HT-29 (cell line): ENCODE data around the gene FAM217B. TPM values are rescaled to one million over a fixed set of nuclear protein-coding genes. Genes with fewer than 3 reads are reported as not detected.

Source experiments
- DNase-seq: peaks from one replicate; pipeline ENCODE4 v3.0.0-alpha.2; 2015; ENCODE audit warnings: low spot score
- total RNA-seq: library from RNA; depleted of rRNA; stranded (reverse); fragments of >200 nt; shearing (Covaris generic); gene quantifications from 2 replicates; pipeline ENCODE4 v1.2.3, GENCODE V29; 2014; rRNA removed

FAM217B gene
- total RNA-seq, result 4.6 and 4.8 TPM in 2 replicates

DNA sequence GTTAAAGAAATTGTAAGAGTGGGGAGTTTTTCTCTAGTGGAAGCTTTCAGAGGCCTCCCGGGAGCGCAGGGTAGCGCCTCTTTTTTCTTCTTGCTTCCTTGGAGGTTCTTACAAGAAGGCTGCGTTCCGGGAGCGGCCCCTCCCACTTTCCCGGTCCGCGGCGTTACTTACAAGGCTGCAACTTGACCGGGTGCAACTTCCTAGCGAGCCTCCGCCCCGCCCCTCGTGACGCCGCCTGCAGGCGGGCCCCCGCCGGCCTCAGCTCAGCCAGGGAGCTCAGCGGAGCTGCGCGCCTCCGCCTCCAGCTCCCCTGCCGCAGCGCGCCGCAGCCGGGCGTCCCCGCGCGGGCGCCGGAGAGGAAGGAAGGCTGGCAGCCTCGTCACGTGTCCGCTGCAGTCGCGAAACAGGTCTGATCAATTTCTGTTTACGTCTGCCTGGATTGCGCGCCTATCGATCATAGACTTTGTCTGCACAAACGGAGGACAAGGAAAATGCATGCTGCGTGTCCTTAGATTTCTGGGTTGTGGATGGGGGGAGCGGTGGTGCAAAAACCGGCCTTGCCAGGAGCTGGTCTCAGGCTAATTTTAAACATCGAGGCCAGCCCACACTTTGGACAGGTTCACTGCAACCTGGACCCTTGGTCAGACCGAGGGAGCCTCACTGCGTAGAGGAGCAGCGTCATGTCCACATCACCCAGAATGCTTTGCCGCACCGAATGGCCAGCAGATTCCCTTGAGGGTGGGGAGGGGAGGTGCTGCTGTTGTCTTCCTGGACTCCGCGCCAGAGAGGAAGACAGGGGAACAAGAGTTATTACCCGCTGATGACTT, at the start of gene FAM217B, which contains the start of gene PPP1R3D:
Gene FAM217B, plus strand, starts transcription at position 261 of the 827 bp plus-strand sequence. CDS start 3,555 bp downstream, outside the sequence.
Gene PPP1R3D, minus strand, starts transcription at position 177 of the 827 bp plus-strand sequence. CDS start 374 bp downstream, outside the sequence.
- DNase-seq, result peak; percentile 98

DNA sequence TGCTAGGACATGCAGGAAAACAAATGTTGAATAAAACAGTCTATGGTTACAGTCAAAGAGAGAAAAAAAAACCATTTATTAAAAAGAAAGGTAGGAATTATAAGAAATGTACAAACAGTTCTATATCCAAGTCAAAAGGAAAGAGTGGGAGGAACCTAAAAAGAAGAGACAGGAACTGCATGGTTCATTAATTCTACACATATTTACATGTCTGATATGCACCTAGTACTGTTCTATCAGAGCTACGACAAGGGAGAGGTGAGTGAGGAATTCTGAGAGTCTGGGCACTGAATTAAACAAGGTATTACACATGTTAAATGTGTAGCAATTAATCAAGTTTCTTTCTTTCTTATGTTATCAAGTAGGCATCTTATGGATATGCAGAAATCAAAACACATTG, 48.6 kb upstream of the FAM217B start:
- no peak for DNase-seq

DNA sequence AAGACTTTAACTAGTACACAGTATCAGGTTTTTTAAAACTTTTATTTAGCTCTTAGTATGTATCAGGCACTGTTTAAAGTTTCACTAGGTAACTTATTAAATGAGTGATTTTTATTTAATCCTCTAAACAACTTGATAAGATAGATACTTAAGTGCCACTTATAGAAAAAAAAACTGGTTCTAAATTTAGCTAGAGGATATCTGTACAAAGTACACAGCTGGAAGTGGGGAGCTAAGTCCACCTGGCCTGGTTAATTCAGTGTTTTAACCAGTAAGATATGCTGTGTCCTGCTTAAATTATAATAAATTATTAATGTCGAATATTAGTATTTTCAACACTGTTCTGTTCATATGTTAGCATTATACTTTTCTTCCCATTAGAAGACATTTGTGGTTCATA, 44.3 kb upstream of the FAM217B start:
- no peak for DNase-seq

DNA sequence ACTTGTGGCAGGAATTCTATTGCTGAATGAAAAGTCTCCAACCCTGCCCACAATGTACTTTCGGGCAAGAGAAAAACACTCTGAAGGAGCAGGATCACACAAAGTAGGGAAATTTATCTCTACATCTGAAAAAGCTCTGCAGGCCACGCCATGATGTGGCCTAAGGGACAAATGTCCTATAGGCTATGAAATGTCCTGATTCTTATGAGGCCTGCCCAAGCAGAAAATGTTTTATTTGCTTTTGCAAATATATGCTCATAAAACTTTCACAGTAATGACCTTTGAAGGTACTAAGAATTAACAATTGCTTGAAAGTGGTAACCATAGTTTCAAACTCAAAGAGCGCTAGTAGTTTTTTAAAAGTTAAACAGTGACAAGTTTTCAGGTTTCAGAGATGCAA, 37.7 kb upstream of the FAM217B start:
- DNase-seq, result peak; percentile 52

DNA sequence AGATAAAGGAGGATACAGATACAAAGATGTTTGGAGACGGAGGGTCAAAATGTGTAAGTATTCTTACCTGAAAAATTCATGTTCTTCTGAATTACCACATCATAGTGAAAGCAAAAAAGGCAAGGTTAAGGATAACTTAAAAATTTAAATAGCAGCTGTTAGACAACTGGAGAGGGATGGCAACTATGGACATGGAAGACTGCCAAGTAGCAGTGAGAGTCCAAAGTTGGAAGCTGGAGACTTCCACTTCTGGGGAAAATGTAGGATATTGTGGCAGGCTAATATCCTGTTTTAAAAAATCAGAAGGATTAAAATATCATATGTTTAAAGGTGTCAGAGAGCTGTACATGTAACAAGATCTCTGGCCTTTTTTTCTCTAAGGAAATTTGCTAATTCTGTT, 36.6 kb upstream of the FAM217B start:
- no peak for DNase-seq

GRCh38 chr20:59908855-59909254, 31.3 kb upstream of the FAM217B start:
- no peak for DNase-seq

GRCh38 chr20:59911041-59911440, 29.1 kb upstream of the FAM217B start:
- no peak for DNase-seq

DNA sequence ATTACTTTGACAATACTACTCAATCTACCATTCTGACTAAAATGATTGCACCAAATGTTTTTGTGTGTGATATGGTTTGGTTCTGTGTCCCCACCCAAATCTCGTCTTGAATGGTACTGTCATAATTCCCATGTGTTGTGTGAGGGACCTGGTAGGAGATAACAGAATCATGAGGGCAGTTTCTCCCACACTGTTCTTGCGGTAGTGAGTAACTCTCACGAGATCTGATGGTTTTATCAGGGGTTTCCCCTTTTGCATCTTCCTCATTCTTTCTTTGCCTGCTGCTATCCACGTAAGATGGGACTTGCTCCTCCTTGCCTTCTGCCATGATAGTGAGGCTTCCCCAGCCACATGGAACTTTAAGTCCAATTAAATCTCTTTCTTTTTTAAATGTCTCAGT, 27.6 kb upstream of the FAM217B start:
- no peak for DNase-seq

DNA sequence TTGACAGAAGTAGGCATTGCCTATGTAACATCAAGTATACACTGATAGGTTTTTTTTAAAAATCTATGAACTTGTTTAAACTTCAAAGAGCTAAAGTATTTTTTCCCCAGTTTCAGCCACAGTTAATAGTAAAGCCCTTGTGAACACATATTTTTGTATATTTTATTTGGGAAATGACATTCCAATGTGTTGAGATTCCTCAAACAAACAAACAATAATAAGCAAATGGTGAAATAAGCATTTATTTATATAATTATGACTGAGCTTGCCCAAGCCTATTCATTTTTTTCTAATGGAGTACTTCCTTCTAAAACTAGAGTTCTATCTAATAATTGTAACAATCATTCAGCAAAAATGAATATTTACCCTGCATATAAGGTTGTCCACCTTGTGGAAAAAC, 19.2 kb upstream of the FAM217B start:
- no peak for DNase-seq

DNA sequence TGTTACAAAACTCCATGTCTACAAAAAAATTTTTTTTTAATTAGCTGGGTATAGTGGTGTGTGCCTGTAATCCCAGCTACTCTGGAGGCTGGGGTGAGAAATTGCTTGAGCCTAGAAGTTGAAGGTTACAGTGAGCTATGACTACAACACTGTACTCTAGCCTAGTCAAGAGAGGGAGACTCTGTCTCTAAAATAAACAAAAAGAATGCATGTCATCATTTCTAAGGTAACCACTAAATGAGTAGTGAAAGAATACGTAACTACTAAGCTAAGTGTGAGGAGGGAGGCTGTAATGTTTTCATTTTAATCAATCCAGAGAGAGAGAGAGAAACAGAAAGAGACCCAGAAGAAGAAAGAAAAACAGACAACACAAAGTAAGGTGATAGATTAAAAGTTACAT, 16.7 kb upstream of the FAM217B start:
- no peak for DNase-seq

GRCh38 chr20:59925359-59925758, 14.8 kb upstream of the FAM217B start:
- no peak for DNase-seq

DNA sequence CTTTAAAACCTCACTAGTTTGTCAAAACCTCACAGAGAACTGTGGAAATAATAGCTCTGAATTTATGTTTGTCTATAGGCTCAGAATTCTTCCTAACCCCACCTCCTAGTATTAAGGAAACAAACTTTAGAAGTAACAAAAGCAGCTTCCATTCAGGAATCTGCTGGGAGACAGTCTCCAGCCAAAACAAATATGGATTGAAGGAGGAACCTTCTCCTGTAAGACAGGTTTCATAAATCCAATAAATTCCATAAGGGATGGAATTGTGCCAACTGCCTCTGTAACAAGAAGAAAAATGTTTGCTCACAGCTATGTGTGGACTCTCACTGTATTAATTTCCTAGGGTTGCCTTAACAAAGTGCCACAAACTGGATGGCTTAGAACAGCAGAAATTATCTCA, 14.3 kb upstream of the FAM217B start:
- peak; percentile 97 for DNase-seq

GRCh38 chr20:59931511-59932312, 8.5 kb upstream of the FAM217B start:
- no peak for DNase-seq

GRCh38 chr20:59932616-59933295, 7.4 kb upstream of the FAM217B start:
- DNase-seq, result no peak

DNA sequence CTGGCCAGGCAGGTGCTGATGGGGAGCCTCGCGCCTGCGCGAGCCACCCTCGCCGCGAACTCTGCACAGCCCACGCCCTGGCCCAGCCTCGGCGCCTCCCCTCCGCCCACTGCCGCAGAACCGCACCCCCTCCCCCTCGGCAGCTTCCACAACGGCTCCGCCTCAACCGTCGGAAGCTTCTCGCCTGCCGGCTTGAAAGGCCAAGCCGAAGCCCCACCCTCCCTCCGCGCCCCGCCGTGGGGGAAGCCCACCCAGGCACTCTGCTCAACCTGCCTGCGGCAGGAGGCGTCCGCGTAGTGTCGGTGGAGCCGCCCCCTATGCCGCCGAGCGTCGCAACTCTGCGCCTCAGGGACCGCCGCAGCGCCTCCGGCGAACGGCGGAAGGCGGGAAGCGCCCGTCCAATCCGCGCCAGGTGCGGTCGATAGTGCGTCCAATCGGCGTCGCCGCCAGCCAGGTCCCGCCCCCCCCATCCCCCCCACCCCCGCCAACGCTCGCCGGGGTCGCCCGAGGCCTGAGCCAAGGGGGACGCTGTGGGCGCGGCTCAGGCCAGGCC, 6.8 kb upstream of the FAM217B start, which contains the start of gene SYCP2:
Gene SYCP2, minus strand, starts transcription at position 342 of the 553 bp plus-strand sequence. CDS start 11,224 bp downstream, outside the sequence.
- no peak for DNase-seq

- no peak for DNase-seq
These were observed 6.2 kb upstream of the FAM217B start for GRCh38 chr20:59933849-59934585.

GRCh38 chr20:59935457-59936185, 4.6 kb upstream of the FAM217B start:
- no peak for DNase-seq

DNA sequence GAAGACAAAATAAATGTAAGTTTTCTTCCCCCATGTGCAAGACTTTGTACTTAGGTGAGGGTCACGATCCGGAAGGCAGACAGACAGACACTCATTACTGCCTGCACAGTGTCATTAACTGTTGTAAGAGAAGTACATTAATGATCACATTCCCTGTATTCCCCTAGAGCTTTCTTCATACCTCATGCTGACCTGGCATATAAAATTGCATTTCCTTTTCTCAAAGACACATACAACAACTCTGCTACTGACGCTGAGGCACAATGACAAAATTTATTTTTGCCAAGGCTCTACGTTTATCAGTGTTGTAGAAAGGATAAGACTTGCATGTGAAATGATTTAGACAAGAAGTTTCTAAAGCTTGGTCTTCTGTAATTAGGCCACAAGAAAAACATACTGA, 3.8 kb upstream of the FAM217B start:
- no peak for DNase-seq

DNA sequence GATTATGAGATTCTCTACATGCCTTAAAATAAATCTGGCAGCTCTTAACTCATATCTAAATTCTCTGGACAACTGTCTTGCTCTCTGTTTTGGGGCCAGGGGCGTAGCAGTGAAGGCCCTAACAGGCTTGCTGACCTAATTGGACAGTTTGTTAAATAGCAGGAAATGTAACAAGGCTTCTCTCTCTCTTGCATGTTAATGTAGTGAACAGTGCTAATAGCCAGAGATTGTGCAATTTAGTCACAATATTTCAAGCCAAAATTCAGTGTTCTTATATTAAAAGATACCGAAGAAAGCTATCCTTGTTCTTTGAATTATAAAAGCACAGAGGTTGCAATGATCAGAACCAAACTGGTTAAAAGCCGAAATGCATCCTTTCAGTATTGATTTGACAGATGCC, 3.0 kb upstream of the FAM217B start:
- no peak for DNase-seq

- DNase-seq, result no peak
These were observed 2.0 kb upstream of the FAM217B start for GRCh38 chr20:59938221-59938620.
